ENCODE measurements around the gene ZNF549. TPM values are rescaled to one million over a fixed set of nuclear protein-coding genes. Genes with fewer than 3 reads are reported as not detected.

ZNF549 gene
- total RNA-seq, 1 experiment from 2014 or later, result 11.6 TPM

GRCh38 chr19:57572415-57572947, 45.3 kb downstream of the ZNF549 start:
- peaks cover 17% of the 10 kb centered on the region for H3K27me3 Mint-ChIP-seq (ENCODE audit: low read depth)
- H2BK12ac ChIP-seq (ENCODE audit: insufficient read length, low read depth, low read length), result no peak overlapping the region
- no peaks in the 10 kb centered on the region; a peak in 1 of 4 replicates for H3K4me1 Mint-ChIP-seq
- H3K4me2 ChIP-seq (ENCODE audit: insufficient read depth, insufficient read length, low read length), result no peak overlapping the region
- no peak overlapping the region for H3T11ph ChIP-seq (ENCODE audit: low read length)
- no peak overlapping the region for H2BK120ac ChIP-seq (ENCODE audit: low read depth, low read length, poor library complexity, severe bottlenecking)
- H4K91ac ChIP-seq (ENCODE audit: insufficient read length, low read depth, low read length), result no peak overlapping the region
- H3K27ac Mint-ChIP-seq, result no peak overlapping the region
- H4K20me1 ChIP-seq (ENCODE audit: control insufficient read depth, insufficient read depth, insufficient read length), result no peaks in the 10 kb centered on the region
- H2BK15ac ChIP-seq (ENCODE audit: low read depth, low read length), result no peak overlapping the region
- no peak overlapping the region for H4K5ac ChIP-seq (ENCODE audit: insufficient read length, low read depth, low read length)
- no peak overlapping the region for H3K4ac ChIP-seq (ENCODE audit: low read depth, low read length)
- no peak overlapping the region for H3K27ac ChIP-seq (ENCODE audit: insufficient read length, low read depth, low read length)
- H2BK20ac ChIP-seq (ENCODE audit: low read depth, low read length, poor library complexity, severe bottlenecking), result no peak overlapping the region
- no peak overlapping the region for H3K18ac ChIP-seq (ENCODE audit: insufficient read length, low read depth, low read length)
- no peak for TF ChIP-seq CTCF (conservative IDR thresholded peaks at IDR 0.05)
- H2BK5ac ChIP-seq (ENCODE audit: insufficient read length, low read length), result no peak overlapping the region
- no peak overlapping the region for H3K23ac ChIP-seq (ENCODE audit: insufficient read length, low read depth, low read length)
- no peaks in the 10 kb centered on the region for H3K79me1 ChIP-seq (ENCODE audit: insufficient read depth, low read depth, low read length, poor library complexity, severe bottlenecking)
- H3K56ac ChIP-seq (ENCODE audit: insufficient read length, low read depth, low read length), result no peak overlapping the region
- H2AFZ ChIP-seq (ENCODE audit: low read length), result no peak overlapping the region
- H3K9me3 ChIP-seq (ENCODE audit: control insufficient read depth, low read depth, low read length), result peaks cover 91% of the 10 kb centered on the region
- H3K36me3 Mint-ChIP-seq (ENCODE audit: insufficient read depth in 1 of 3, low read depth in 3 of 3), result peaks cover 70 to 78% (median 75%) of the 10 kb centered on the region in 3 experiments
- no peak overlapping the region for H4K8ac ChIP-seq (replicated peaks; ENCODE audit: insufficient read length, low read depth, low read length)
- H2AK5ac ChIP-seq (ENCODE audit: insufficient read length, low read length), result no peak overlapping the region
- H3K23me2 ChIP-seq (ENCODE audit: insufficient read length, low read depth, low read length, poor library complexity, severe bottlenecking), result no peaks in the 10 kb centered on the region
- H3K79me2 ChIP-seq (ENCODE audit: insufficient read depth, low read length), result peaks cover 2% of the 10 kb centered on the region; the same call in 1 of the 2 replicates
- no peaks in the 10 kb centered on the region for H3K4me1 ChIP-seq (ENCODE audit: insufficient read depth, low read length)
- no CpG with 5 or more reads among the region's 3 CpGs for WGBS (ENCODE audit: extremely low coverage, insufficient read length, low lambda C conversion rate)
- H3K14ac ChIP-seq (ENCODE audit: insufficient read depth, low read length), result no peak overlapping the region
- H3K27me3 ChIP-seq (ENCODE audit: insufficient read depth, low read length), result no peaks in the 10 kb centered on the region
- H3K9me3 Mint-ChIP-seq, result peaks cover 97% of the 10 kb centered on the region in 2 experiments
- H3K9ac ChIP-seq (ENCODE audit: extremely low read depth, insufficient read length, low read length), result no peak overlapping the region
- no peak for DNase-seq
- H3K4me3 Mint-ChIP-seq, result no peak overlapping the region

All from H9 (cell line).